ENCODE measurements around the gene TMEM79.

Gene TMEM79

DNA sequence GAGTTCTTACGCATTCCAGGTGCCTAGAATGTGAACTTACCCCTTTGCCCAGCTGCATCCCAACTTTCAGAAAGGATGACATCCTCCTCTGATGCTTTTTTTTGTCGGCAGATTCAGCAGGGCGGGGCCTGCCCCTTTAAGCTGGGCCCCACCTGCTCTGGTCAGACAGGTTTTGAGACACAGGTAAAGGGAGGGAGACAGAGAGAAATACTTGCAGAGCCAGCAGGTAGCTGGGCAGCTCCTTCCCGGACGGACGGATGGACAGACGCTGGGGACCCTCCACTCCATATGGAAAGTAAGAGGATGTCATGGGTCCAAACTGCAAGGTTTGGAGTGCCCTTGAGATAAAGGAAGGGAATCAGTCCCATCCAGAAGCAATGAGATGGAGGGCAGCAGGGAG is at the start of gene TMEM79:
Gene TMEM79 (plus strand): TSS at position 214 of the 400 bp plus-strand sequence. CDS start 902 bp downstream, outside the sequence.
- DNase-seq (ENCODE audit: low read depth) = no peak

DNA sequence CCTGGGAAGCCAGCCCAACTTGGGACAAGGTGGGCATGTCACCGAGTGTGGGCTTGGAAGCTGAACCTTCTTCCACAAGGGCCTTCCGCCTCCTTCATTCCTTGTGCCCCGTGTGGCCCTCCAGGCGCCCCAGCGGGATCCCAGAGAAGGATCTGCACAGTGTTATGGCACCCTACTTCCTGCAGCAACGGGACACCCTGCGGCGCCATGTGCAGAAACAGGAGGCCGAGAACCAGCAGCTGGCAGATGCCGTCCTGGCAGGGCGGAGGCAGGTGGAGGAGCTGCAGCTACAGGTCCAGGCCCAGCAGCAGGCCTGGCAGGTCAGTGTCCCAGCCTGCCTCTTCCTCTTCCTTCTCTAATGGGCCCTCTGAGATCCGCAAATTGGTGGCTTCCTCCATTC is 48.0 kb upstream of the TMEM79 start:
- no peak for DNase-seq (ENCODE audit: low read depth)

GRCh38 chr1:156238248-156238647 is 45.9 kb upstream of the TMEM79 start:
- DNase-seq (ENCODE audit: low read depth) = no peak

GRCh38 chr1:156241311-156241811 is 42.8 kb upstream of the TMEM79 start:
- no peak for DNase-seq (ENCODE audit: low read depth)

GRCh38 chr1:156241926-156242325 is 42.2 kb upstream of the TMEM79 start, which contains the start of gene BGLAP:
TSS of gene BGLAP (plus strand) at chr1:156242184. CDS start at chr1:156242232, 48 bp downstream.
- no peak for DNase-seq (ENCODE audit: low read depth)

DNA sequence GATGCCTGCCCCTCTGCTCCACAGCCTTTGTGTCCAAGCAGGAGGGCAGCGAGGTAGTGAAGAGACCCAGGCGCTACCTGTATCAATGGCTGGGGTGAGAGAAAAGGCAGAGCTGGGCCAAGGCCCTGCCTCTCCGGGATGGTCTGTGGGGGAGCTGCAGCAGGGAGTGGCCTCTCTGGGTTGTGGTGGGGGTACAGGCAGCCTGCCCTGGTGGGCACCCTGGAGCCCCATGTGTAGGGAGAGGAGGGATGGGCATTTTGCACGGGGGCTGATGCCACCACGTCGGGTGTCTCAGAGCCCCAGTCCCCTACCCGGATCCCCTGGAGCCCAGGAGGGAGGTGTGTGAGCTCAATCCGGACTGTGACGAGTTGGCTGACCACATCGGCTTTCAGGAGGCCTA is 41.4 kb upstream of the TMEM79 start:
- no peak for DNase-seq (ENCODE audit: low read depth)

DNA sequence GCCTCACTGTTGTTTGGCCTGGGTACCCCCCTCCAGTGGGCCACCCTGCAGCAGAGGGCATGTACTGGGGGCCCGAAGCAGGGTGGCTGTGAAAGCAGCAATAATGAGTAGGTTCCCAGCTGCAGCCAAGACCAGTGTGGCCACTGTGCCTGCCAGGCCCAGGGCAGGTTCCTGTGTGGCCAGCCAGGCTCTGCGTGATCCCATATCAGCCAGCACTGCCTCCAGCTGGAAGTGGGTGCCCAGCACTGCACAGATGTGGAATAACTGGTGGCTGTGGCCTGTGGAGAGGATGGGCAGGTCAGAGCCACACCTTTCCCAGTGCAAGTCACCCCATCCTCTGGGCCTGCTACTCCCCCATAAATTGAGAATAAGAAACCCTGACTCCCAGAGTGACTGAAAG is 40.0 kb upstream of the TMEM79 start:
- no peak for DNase-seq (ENCODE audit: low read depth)

DNA sequence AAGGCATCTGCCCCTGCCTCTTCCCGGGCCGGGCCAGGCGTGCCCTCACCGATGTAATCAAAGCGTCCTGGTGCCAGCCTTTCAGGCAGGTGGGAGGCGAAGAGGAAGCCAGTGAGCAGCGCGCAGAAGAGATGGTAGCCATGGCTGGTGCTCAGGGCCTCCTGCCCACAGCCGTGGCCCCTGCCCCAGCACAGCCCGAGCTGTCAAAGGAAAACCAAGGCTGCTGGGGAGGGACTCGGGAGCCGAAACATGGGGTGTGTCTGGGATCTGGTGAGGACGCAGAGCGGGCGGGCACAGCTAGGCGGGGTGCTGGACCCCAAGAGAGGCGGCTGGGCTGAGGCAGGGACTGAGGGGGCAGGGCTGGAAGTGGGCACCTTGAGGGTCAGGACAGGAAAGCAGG is 39.4 kb upstream of the TMEM79 start:
- no peak for DNase-seq (ENCODE audit: low read depth)

DNA sequence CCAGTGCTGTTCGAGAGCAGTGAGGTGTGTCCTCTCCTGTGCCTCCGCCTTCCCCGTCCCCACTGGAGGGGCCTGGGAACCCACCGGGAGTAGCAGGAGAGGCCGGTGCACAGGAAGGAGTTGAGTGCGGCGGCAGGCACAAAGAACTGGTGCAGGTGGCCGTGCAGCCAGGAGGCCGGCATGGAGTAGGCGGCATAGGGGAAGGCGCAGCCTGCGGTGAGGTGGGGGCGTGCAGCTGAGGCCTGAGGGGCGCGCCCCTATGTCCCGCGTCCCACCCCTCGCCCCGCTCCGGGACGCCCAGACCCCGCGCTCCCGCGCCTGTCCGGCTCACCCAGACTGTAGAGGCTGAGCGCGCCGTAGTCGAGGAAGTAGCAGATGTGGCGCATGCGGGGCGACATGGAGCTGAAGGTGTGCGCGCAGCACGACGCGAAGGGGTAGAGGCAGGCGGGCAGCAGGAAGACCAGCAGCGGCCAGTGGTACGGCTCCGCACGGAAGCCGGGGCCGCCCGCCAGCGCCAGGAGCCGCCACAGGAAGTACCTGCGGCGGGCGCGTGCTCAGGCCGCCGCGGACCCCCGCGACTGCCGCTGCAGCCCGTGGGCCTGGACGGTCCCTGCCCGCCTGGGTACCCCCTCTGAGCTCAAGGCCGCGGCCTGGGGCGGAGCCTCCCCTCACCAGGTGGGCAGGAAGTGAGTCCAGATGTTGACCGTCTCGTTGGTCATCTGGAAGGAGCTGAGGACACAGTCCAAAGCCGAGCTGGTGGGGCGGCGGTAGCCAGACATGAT is 38.5 kb upstream of the TMEM79 start:
- no peak for DNase-seq (ENCODE audit: low read depth)

DNA sequence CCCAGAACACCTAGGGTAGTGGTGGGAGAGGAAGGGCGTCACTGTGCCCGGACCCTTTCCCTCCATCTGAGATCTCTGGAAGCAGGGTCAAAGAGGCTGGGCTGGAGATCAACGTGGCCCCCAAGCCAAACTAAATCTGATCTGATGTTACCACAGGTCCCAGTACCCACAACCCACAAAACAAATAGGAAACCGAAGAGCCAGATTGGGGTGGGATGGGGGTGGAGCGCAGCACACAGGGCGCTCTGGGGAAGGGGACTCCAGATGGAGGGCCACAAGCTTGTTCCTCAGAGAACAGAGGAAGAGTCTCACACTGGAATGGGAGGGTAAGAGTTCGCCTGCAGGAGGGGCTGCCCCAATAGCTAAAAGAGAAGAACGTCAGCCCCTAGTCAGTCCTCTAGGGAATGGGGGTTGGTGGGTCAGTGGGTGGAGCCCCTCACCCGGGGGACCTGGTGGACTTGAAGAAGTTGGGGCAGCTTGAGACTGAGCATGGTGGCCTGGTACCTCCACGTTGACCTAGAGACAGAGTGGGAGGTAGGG is 37.8 kb upstream of the TMEM79 start:
- no peak for DNase-seq (ENCODE audit: low read depth)

GRCh38 chr1:156246781-156247459 is 37.2 kb upstream of the TMEM79 start:
- no peak for DNase-seq (ENCODE audit: low read depth)

- DNase-seq (ENCODE audit: low read depth) = no peak
Observed at GRCh38 chr1:156247460-156248322, 36.4 kb upstream of the TMEM79 start, which contains the start of gene PAQR6. TSS of gene PAQR6 (minus strand) at chr1:156248056. CDS start at chr1:156246731, 1,325 bp downstream.

DNA sequence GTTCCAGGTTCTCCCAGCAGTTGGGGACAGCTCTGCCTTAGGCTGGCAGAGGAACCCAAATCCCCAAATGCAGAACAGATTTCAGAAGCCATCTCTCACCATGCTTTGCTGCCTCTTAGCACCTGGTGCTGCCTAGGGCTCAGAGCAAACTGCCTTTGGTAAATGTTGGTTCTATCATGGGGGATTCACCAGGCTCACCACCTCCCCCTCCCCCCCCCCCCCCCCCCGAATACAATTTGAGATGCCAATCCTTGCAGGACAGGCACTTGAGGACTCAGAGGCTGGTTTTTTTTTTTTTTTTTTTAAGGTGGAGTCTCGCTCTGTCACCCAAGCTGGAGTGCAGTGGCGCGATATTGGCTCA is 35.8 kb upstream of the TMEM79 start:
- DNase-seq (ENCODE audit: low read depth) = no peak

GRCh38 chr1:156249593-156249992 is 34.5 kb upstream of the TMEM79 start:
- DNase-seq (ENCODE audit: low read depth) = no peak

DNA sequence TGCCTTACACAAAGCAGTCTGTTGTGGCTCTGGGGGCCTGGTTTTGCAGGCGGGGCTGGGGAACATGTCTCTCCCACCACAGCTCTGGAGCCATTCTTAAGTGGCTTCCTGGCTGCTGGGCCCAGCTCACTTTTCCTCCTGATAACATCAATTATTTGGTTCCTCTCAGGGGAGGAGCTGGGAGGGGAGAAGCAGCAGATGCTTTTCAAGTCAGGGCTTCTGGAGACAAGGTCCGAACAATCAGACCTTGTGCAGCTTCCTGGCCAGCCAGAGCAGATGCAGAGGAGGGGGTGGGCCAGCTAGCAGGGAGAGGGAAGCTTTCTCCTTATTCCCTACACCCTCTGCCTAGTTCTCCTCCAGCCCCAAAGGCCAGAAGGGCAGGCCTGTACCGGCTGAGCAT is 32.6 kb upstream of the TMEM79 start:
- DNase-seq (ENCODE audit: low read depth) = no peak

DNA sequence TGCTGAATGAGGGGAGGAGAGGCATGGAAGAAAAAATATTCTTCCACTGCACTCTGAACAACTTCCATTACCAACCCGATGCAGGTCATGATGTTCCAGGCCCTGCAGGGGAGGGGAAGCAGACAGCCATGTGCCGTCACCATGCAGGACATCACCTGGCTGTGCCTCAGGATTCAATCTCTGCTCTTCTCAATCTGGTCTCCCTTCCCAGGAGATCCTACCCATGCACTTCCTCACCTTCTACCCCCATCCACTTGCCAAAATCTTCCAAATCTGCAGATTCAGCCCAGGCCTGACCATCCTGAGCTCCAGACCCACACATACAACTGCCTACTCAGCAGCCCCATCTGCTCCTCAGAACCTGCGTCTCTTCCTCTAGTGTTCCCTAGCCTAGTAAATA is 30.5 kb upstream of the TMEM79 start:
- no peak for DNase-seq (ENCODE audit: low read depth)

DNA sequence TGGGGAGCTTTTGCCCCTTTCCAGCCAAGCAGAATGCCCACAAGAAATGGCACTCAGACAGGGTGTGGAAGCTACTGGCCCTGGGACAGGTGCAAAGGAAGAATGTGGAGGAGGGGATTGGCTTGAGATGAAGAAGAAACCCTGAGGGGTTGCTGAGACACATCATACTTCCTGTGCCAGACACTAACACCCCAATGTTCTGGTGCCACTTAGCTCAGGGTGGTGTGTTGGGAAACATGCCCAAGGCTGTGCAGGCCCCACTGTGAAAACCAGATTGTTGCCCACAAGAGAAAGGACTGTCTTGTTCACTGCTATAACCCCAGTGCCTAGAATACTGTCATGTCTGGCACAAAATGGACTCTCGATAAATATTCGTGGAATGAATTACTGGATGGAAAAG is 26.4 kb upstream of the TMEM79 start:
- no peak for DNase-seq (ENCODE audit: low read depth)

GRCh38 chr1:156258859-156259258 is 25.3 kb upstream of the TMEM79 start:
- no peak for DNase-seq (ENCODE audit: low read depth)

GRCh38 chr1:156259805-156260204 is 24.3 kb upstream of the TMEM79 start:
- DNase-seq (ENCODE audit: low read depth) = no peak

DNA sequence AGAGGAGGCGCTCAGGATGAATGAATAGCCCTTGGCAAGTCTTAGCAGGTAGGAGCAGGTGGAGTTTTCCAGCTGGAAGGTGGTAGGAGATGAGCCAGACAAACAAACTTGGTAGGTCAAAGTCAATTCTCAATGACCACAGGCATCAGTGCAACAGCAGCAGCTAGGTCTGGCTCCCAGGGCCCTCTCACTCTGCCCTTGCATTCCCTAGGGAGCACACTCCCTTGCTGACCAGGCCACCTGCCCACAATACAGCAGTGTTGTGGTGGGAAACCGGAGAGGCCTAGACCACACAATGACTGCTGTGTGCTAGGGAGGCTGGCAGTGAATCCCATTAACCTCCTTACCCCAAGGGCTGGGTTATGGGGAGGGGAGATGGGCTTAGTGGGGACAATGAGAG is 23.2 kb upstream of the TMEM79 start:
- DNase-seq (ENCODE audit: low read depth) = no peak

DNA sequence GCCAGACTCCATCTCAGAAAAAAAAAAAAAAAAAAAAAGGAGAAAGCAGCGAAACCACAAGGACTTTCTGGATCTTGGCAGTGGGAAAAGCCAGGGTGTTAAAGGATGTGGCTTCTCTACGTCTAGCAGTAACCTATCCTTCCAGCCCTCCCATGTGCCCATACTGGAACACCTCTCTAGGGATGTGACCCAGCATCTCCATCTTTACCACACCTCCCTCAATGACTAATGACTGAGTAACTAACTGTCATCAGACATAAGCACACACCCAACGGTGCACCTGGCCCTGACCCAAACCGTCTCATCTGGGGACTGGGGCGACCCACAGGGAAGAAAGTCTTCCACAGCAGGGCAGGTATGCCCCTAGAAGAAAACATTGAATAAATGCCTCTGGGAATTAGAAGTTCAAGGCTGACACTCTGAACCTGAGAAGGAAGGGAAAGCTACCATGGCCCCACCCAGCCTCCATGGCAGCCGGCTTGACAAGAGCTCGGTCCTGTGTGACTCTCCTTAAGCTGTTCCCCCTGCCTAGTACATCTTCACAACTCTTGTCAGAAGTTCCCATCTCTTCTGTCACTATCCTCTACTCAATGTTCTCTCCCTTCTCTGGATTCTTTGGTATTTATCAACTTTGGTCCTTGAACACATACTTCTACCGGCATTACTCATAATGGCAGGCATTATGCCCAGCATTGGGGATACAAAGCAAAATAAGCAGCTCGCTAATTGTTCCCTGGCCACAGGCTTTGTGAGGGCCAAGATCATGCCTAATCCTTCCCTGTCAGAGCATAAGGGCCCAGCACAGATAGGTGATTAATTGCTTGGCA is 21.5 kb upstream of the TMEM79 start:
- DNase-seq (ENCODE audit: low read depth) = peak; percentile 77
